Measurements from ENCODE around the gene GRIA1. TPM values are rescaled to one million over a fixed set of nuclear protein-coding genes. Genes with fewer than 3 reads are reported as not detected.
"Not testable (repeated sequence)": the region's sequence is repeated elsewhere in the genome, so short reads cannot be mapped to it uniquely, and the experiment has no call there.

GRIA1 gene
- total RNA-seq, 1 donor from 2014 or later, result 3.3 TPM

DNA sequence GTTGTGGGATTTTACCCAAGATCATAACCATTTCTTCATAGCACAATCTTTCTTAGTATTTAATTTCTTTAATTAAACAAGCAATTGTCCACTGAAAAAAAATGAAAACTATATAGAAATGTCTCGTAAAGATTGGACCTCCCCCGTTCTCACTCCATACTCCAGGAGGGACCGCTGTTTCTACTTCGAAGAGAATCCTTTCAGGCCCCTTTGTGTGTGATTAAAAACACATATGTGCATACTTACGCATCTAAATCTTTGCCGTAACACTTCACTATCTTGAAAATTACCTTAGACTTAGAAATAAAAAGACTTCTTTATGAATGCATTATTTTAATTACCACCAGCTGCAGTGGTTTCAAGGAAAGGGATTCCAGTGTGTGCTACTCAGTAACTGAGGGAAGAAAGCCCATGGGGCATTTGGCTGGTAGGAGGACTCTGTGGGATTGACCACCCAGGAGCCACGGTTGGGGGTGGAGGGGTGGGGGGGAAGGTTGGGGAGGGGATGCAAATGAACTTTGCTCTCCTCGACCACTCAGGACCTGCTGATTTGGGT, 339.1 kb downstream of the GRIA1 start:
- H3K9ac ChIP-seq, result no peak overlapping the region
- H2AFZ ChIP-seq (replicated peaks), result no peak overlapping the region
- no peaks in the 10 kb centered on the region for H3K36me3 Mint-ChIP-seq
- no peaks in the 10 kb centered on the region for H3K79me2 ChIP-seq (ENCODE audit: low read depth)
- no peak overlapping the region for H3K4me2 ChIP-seq
- TF ChIP-seq EZH2 (IDR thresholded peaks at IDR 0.05) (no peak), EZH2phosphoT487 (IDR thresholded peaks at IDR 0.05) (no peak)
- TF ChIP-seq, protein P1, sequence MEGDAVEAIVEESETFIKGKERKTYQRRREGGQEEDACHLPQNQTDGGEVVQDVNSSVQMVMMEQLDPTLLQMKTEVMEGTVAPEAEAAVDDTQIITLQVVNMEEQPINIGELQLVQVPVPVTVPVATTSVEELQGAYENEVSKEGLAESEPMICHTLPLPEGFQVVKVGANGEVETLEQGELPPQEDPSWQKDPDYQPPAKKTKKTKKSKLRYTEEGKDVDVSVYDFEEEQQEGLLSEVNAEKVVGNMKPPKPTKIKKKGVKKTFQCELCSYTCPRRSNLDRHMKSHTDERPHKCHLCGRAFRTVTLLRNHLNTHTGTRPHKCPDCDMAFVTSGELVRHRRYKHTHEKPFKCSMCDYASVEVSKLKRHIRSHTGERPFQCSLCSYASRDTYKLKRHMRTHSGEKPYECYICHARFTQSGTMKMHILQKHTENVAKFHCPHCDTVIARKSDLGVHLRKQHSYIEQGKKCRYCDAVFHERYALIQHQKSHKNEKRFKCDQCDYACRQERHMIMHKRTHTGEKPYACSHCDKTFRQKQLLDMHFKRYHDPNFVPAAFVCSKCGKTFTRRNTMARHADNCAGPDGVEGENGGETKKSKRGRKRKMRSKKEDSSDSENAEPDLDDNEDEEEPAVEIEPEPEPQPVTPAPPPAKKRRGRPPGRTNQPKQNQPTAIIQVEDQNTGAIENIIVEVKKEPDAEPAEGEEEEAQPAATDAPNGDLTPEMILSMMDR (IDR thresholded peaks at IDR 0.05), result no peak
- no peak overlapping the region for H3K27ac ChIP-seq
- H3K27me3 ChIP-seq, result no peaks in the 10 kb centered on the region
- no peaks in the 10 kb centered on the region for H3K36me3 ChIP-seq
- no peaks in the 10 kb centered on the region for H4K20me1 ChIP-seq (ENCODE audit: low read depth)
- H3K4me3 ChIP-seq, result no peak overlapping the region
- no peaks in the 10 kb centered on the region for H3K4me1 ChIP-seq
- H3K9me3 ChIP-seq (ENCODE audit: low read depth), result no peaks in the 10 kb centered on the region
- no peak overlapping the region for H3K4me3 Mint-ChIP-seq
- no peaks in the 10 kb centered on the region for H3F3A ChIP-seq (ENCODE audit: low read depth)
- no peaks in the 10 kb centered on the region for H3K9me3 Mint-ChIP-seq
- H3K4me1 Mint-ChIP-seq, result peaks cover 14% of the 10 kb centered on the region
- H3K27ac Mint-ChIP-seq, result no peak overlapping the region
- H3K27me3 Mint-ChIP-seq (ENCODE audit: insufficient read depth, low read depth), result no peaks in the 10 kb centered on the region
- no peak for DNase-seq (ENCODE audit: low spot score)

DNA sequence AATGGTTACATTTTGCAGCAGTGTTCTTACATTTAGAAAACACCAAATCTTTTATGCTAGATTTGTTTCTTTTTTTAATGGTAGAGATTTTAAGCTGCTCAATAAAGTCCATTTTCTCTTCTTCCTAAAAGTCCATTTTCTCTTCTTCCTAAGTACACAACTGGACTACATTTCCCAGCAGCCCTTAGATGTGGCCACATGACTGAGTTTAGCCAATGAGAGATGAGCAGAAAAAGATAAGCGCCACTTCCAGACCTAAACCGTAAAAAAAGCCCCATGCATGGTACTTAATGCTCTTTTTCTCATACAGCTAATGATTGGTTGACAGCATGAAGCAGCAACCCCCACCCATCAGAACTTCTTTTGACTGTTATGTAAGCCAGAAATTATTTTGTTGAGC, 341.5 kb downstream of the GRIA1 start:
- Mint-ChIP-seq H3K36me3 (no peaks in the 10 kb centered on the region), H3K9me3 (no peaks in the 10 kb centered on the region), H3K4me1 (no peaks in the 10 kb centered on the region), H3K4me3 (no peak overlapping the region), H3K27me3 (ENCODE audit: insufficient read depth, low read depth) (no peaks in the 10 kb centered on the region), H3K27ac (no peak overlapping the region)
- H3K27me3 ChIP-seq, result no peaks in the 10 kb centered on the region
- no peaks in the 10 kb centered on the region for H3K9me3 ChIP-seq (ENCODE audit: low read depth)
- H3K79me2 ChIP-seq (ENCODE audit: low read depth), result no peaks in the 10 kb centered on the region
- H4K20me1 ChIP-seq (ENCODE audit: low read depth), result no peaks in the 10 kb centered on the region
- H3K4me2 ChIP-seq, result no peak overlapping the region
- no peaks in the 10 kb centered on the region for H3K36me3 ChIP-seq
- no peak overlapping the region for H3K27ac ChIP-seq
- H3K4me1 ChIP-seq, result no peaks in the 10 kb centered on the region
- H3K9ac ChIP-seq, result no peak overlapping the region
- H3F3A ChIP-seq (ENCODE audit: low read depth), result no peaks in the 10 kb centered on the region
- DNase-seq (ENCODE audit: low spot score), result peak; percentile 50
- peak overlapping the region; percentile 84 for H2AFZ ChIP-seq (replicated peaks)
- TF ChIP-seq EZH2 (IDR thresholded peaks at IDR 0.05), result no peak
- TF ChIP-seq EZH2phosphoT487 (IDR thresholded peaks at IDR 0.05), result no peak
- TF ChIP-seq, protein P1 (IDR thresholded peaks at IDR 0.05), result no peak
- no peak overlapping the region for H3K4me3 ChIP-seq

- Histone ChIP-seq H3K9me3 (ENCODE audit: low read depth) (no peaks in the 10 kb centered on the region), H3K4me3 (no peak overlapping the region), H2AFZ (replicated peaks) (no peak overlapping the region), H3K9ac (no peak overlapping the region), H3F3A (ENCODE audit: low read depth) (no peaks in the 10 kb centered on the region), H4K20me1 (ENCODE audit: low read depth) (no peaks in the 10 kb centered on the region), H3K27me3 (no peaks in the 10 kb centered on the region), H3K36me3 (no peaks in the 10 kb centered on the region), H3K4me1 (no peaks in the 10 kb centered on the region), H3K4me2 (no peak overlapping the region), H3K27ac (no peak overlapping the region), H3K79me2 (ENCODE audit: low read depth) (no peaks in the 10 kb centered on the region)
- H3K4me3 Mint-ChIP-seq, result no peak overlapping the region
- H3K27me3 Mint-ChIP-seq (ENCODE audit: insufficient read depth, low read depth), result peaks cover 3% of the 10 kb centered on the region
- DNase-seq (ENCODE audit: low spot score), result no peak
- no peak overlapping the region for H3K27ac Mint-ChIP-seq
- no peaks in the 10 kb centered on the region for H3K4me1 Mint-ChIP-seq
- no peaks in the 10 kb centered on the region for H3K36me3 Mint-ChIP-seq
- no peak for TF ChIP-seq EZH2phosphoT487 (IDR thresholded peaks at IDR 0.05)
- TF ChIP-seq EZH2 (IDR thresholded peaks at IDR 0.05), result no peak
- TF ChIP-seq, protein P1 (IDR thresholded peaks at IDR 0.05), result no peak
- H3K9me3 Mint-ChIP-seq, result no peaks in the 10 kb centered on the region
Measured at GRCh38 chr5:153835891-153836515, 345.5 kb downstream of the GRIA1 start.

GRCh38 chr5:153849303-153850113, 359.0 kb downstream of the GRIA1 start:
- not testable (repeated sequence) for H2AFZ ChIP-seq (replicated peaks); H3K4me1 ChIP-seq; H3K4me2 ChIP-seq; H3K27me3 ChIP-seq; H3K27me3 Mint-ChIP-seq (ENCODE audit: insufficient read depth, low read depth); H3K9ac ChIP-seq; DNase-seq (ENCODE audit: low spot score); H3K36me3 Mint-ChIP-seq; H3K27ac ChIP-seq; H3F3A ChIP-seq (ENCODE audit: low read depth); H3K4me3 Mint-ChIP-seq; H4K20me1 ChIP-seq (ENCODE audit: low read depth); H3K4me1 Mint-ChIP-seq; H3K79me2 ChIP-seq (ENCODE audit: low read depth); H3K36me3 ChIP-seq; H3K27ac Mint-ChIP-seq; H3K9me3 ChIP-seq (ENCODE audit: low read depth); H3K4me3 ChIP-seq
- peaks cover 12% of the 10 kb centered on the region for H3K9me3 Mint-ChIP-seq

All from neural progenitor cell (in vitro differentiated cells).